IPS DF 6.9 (cell line): ENCODE results near the gene SRGAP3.

Experiments used
- DNase-seq: peaks from one replicate; pipeline ENCODE4 v3.0.0-alpha.2; 2013; ENCODE audit warnings: low read depth, low spot score
- H3K27ac ChIP-seq: one replicate; pipeline ENCODE4 v1.5.1; 2013; ENCODE audit warnings: low read length, control low read depth
- H3K27me3 ChIP-seq: 2 replicates; pipeline ENCODE4 v1.6.1; 2013; ENCODE audit warnings: mild to moderate bottlenecking, low read length; ENCODE audit not compliant: control insufficient read depth, insufficient read depth
- H3K36me3 ChIP-seq: 2 replicates; pipeline ENCODE4 v1.6.1; 2013; ENCODE audit warnings: low read length; ENCODE audit not compliant: control insufficient read depth, insufficient read depth
- H3K4me1 ChIP-seq: 2 replicates; pipeline ENCODE4 v1.6.1; 2013; ENCODE audit warnings: low read length; ENCODE audit not compliant: control insufficient read depth, insufficient read depth
- H3K4me3 ChIP-seq: 2 replicates; pipeline ENCODE4 v1.5.1; 2013; ENCODE audit warnings: mild to moderate bottlenecking, low read length
- H3K9me3 ChIP-seq: 2 replicates; pipeline ENCODE4 v1.6.1; 2013; ENCODE audit warnings: low read length, inconsistent platforms; ENCODE audit not compliant: control insufficient read depth, insufficient read depth
- WGBS: extraction: QIAGEN DNeasy Blood & Tissue Kit; methylation state at CpG from one replicate; pipeline ENCODE4 v1.1.7; 2013; ENCODE audit warnings: mixed read lengths, missing lambda C conversion rate; ENCODE audit not compliant: insufficient read length, insufficient coverage; 5-methylcytosine and 5-hydroxymethylcytosine counted together

The SRGAP3 gene

GRCh38 chr3:9254764-9255163 lies 5.3 kb upstream of the SRGAP3 start:
- H3K36me3 ChIP-seq, result no peaks in the 10 kb centered on the region
- no peak overlapping the region for H3K4me3 ChIP-seq
- no peak overlapping the region for H3K27ac ChIP-seq
- no peaks in the 10 kb centered on the region for H3K9me3 ChIP-seq
- H3K4me1 ChIP-seq, result 0 out of 2 replicates have a peak, but pooled peaks cover 1% of the 10 kb centered on the region
- no peak for DNase-seq
- WGBS, result no CpG with 5 or more reads among the region's 1 CpG
- no peaks in the 10 kb centered on the region for H3K27me3 ChIP-seq

GRCh38 chr3:9253327-9253726 lies 3.9 kb upstream of the SRGAP3 start:
- no peaks in the 10 kb centered on the region for H3K36me3 ChIP-seq
- no peak overlapping the region for H3K27ac ChIP-seq
- WGBS, result no CpG with 5 or more reads among the region's 7 CpGs
- no peak for DNase-seq
- H3K9me3 ChIP-seq, result no peaks in the 10 kb centered on the region
- H3K4me3 ChIP-seq, result no peak overlapping the region
- 0 out of 2 replicates have a peak, but pooled peaks cover 4% of the 10 kb centered on the region for H3K4me1 ChIP-seq
- H3K27me3 ChIP-seq, result no peaks in the 10 kb centered on the region

- WGBS, result no CpG with 5 or more reads among the region's 10 CpGs
- Histone ChIP-seq H3K9me3 (no peaks in the 10 kb centered on the region), H3K4me3 (no peak overlapping the region), H3K27me3 (no peaks in the 10 kb centered on the region), H3K36me3 (no peaks in the 10 kb centered on the region), H3K27ac (no peak overlapping the region), H3K4me1 (peaks cover 7% of the 10 kb centered on the region; the same call in 1 of the 2 replicates)
- DNase-seq, result no peak
Measured at GRCh38 chr3:9251055-9251786, 1.8 kb upstream of the SRGAP3 start.

GRCh38 chr3:9250236-9250635 lies 790 bp upstream of the SRGAP3 start:
- no CpG with 5 or more reads among the region's 4 CpGs for WGBS
- Histone ChIP-seq H3K4me3 (no peak overlapping the region), H3K36me3 (no peaks in the 10 kb centered on the region), H3K27ac (no peak overlapping the region), H3K27me3 (no peaks in the 10 kb centered on the region), H3K9me3 (no peaks in the 10 kb centered on the region), H3K4me1 (peaks cover 7% of the 10 kb centered on the region; the same call in 1 of the 2 replicates)
- DNase-seq, result no peak

GRCh38 chr3:9248522-9249271 lies 749 bp downstream of the SRGAP3 start:
- no peaks in the 10 kb centered on the region for H3K36me3 ChIP-seq
- DNase-seq, result no peak
- peaks cover 7% of the 10 kb centered on the region; the same call in 1 of the 2 replicates for H3K4me1 ChIP-seq
- no peaks in the 10 kb centered on the region for H3K27me3 ChIP-seq
- peak overlapping the region; percentile 38; the same call in 1 of the 2 replicates for H3K4me3 ChIP-seq
- H3K9me3 ChIP-seq, result no peaks in the 10 kb centered on the region
- no peak overlapping the region for H3K27ac ChIP-seq
- WGBS, result no CpG with 5 or more reads among the region's 13 CpGs

- H3K27ac ChIP-seq, result no peak overlapping the region
- no CpG with 5 or more reads among the region's 19 CpGs for WGBS
- H3K36me3 ChIP-seq, result no peaks in the 10 kb centered on the region
- peaks cover 7% of the 10 kb centered on the region; the same call in 1 of the 2 replicates for H3K4me1 ChIP-seq
- DNase-seq, result no peak
- H3K9me3 ChIP-seq, result no peaks in the 10 kb centered on the region
- no peak overlapping the region for H3K4me3 ChIP-seq
- no peaks in the 10 kb centered on the region for H3K27me3 ChIP-seq
Measured at GRCh38 chr3:9247941-9248521, 1.4 kb downstream of the SRGAP3 start.

- Histone ChIP-seq H3K9me3 (no peaks in the 10 kb centered on the region), H3K27ac (no peak overlapping the region), H3K4me1 (peaks cover 7% of the 10 kb centered on the region; the same call in 1 of the 2 replicates), H3K4me3 (no peak overlapping the region), H3K27me3 (no peaks in the 10 kb centered on the region), H3K36me3 (no peaks in the 10 kb centered on the region)
- whole genome bisulfite sequencing, result no CpG with 5 or more reads among the region's 12 CpGs
- no peak for DNase-seq
Measured at GRCh38 chr3:9247361-9247940, 2.0 kb downstream of the SRGAP3 start.

GRCh38 chr3:9246189-9246588 lies 3.3 kb downstream of the SRGAP3 start:
- H3K27ac ChIP-seq, result no peak overlapping the region
- H3K9me3 ChIP-seq, result no peaks in the 10 kb centered on the region
- H3K4me3 ChIP-seq, result no peak overlapping the region
- peaks cover 7% of the 10 kb centered on the region; the same call in 1 of the 2 replicates for H3K4me1 ChIP-seq
- WGBS, result no CpG with 5 or more reads among the region's 4 CpGs
- H3K36me3 ChIP-seq, result no peaks in the 10 kb centered on the region
- no peak for DNase-seq
- no peaks in the 10 kb centered on the region for H3K27me3 ChIP-seq

GRCh38 chr3:9244495-9245183 lies 4.8 kb downstream of the SRGAP3 start:
- WGBS, result no CpG with 5 or more reads among the region's 1 CpG
- Histone ChIP-seq H3K4me1 (peaks cover 6% of the 10 kb centered on the region; the same call in 1 of the 2 replicates), H3K27ac (no peak overlapping the region), H3K4me3 (no peak overlapping the region), H3K27me3 (no peaks in the 10 kb centered on the region), H3K36me3 (no peaks in the 10 kb centered on the region), H3K9me3 (no peaks in the 10 kb centered on the region)
- no peak for DNase-seq

- H3K27ac ChIP-seq, result no peak overlapping the region
- H3K9me3 ChIP-seq, result no peaks in the 10 kb centered on the region; the same call in 1 of the 2 replicates
- no peaks in the 10 kb centered on the region; the same call in 1 of the 2 replicates for H3K27me3 ChIP-seq
- no peaks in the 10 kb centered on the region for H3K4me1 ChIP-seq
- H3K4me3 ChIP-seq, result no peak overlapping the region
- no peaks in the 10 kb centered on the region for H3K36me3 ChIP-seq
- WGBS, result no CpG with 5 or more reads among the region's 4 CpGs
- no peak for DNase-seq
Measured at GRCh38 chr3:9241956-9242355, 7.5 kb downstream of the SRGAP3 start.
